ENCODE measurements around the gene PTPDC1. TPM values are rescaled to one million over a fixed set of nuclear protein-coding genes. Genes with fewer than 3 reads are reported as not detected.
"Not testable (repeated sequence)": the region's sequence is repeated elsewhere in the genome, so short reads cannot be mapped to it uniquely, and the experiment has no call there.

PTPDC1 gene
- total RNA-seq, 1 donor from 2014 or later = 7.9 TPM

GRCh38 chr9:94086486-94087345 is 2.5 kb downstream of the PTPDC1 start:
- H3K36me3 ChIP-seq = peaks cover 9% of the 10 kb centered on the region
- no peak overlapping the region for H3K4me3 ChIP-seq
- H3K9me3 ChIP-seq (replicated peaks) = no peaks in the 10 kb centered on the region
- H3K27me3 ChIP-seq (ENCODE audit: low read depth) = no peaks in the 10 kb centered on the region
- no peak for TF ChIP-seq CTCF (IDR thresholded peaks at IDR 0.05; ENCODE audit: borderline replicate concordance)
- intact Hi-C loops (cut with micrococcal nuclease) = loop anchor here (10.0 kb wide), 1 partner anchor 48 kb away; no protein-coding TSS in a partner anchor
- no peak for DNase-seq
- no peak overlapping the region for H3K27ac ChIP-seq (replicated peaks)
- peaks cover 48% of the 10 kb centered on the region for H3K4me1 ChIP-seq

DNA sequence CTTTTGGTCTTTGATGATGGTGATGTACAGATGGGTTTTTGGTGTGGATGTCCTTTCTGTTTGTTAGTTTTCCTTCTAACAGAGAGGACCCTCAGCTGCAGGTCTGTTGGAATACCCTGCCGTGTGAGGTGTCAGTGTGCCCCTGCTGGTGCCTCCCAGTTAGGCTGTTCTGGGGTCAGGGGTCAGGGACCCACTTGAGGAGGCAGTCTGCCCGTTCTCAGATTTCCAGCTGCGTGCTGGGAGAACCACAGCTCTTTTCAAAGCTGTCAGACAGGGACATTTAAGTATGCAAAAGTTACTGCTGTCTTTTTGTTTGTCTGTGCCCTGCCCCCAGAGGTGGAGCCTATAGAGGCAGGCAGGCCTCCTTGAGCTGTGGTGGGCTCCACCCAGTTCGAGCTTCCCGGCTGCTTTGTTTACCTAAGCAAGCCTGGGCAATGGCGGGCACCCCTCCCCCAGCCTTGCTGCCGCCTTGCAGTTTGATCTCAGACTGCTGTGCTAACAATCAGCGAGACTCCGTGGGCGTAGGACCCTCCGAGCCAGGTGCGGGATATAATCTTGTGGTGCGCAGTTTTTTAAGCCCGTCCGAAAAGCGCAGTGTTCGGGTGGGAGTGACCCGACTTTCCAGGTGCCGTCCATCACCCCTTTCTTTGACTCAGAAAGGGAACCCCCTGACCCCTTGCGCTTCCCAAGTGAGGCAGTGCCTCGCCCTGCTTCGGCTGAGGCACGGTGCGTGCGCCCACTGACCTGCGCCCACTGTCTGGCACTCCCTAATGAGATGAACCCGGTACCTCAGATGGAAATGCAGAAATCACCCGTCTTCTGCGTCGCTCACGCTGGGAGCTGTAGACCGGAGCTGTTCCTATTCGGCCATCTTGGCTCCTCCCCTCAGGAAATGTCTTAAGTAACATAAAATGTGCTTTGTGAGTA is 10.2 kb downstream of the PTPDC1 start:
- peaks cover 44% of the 10 kb centered on the region for H3K36me3 ChIP-seq
- H3K9me3 ChIP-seq (replicated peaks); DNase-seq; H3K27me3 ChIP-seq (ENCODE audit: low read depth); intact Hi-C loops (cut with micrococcal nuclease); H3K27ac ChIP-seq (replicated peaks); H3K4me3 ChIP-seq; H3K4me1 ChIP-seq: not testable (repeated sequence)

GRCh38 chr9:94096819-94097577 is 12.7 kb downstream of the PTPDC1 start:
- TF ChIP-seq CTCF (IDR thresholded peaks at IDR 0.05; ENCODE audit: borderline replicate concordance) = no peak
- Histone ChIP-seq H3K27me3 (ENCODE audit: low read depth) (no peaks in the 10 kb centered on the region), H3K4me3 (no peak overlapping the region), H3K9me3 (replicated peaks) (no peaks in the 10 kb centered on the region), H3K36me3 (peaks cover 47% of the 10 kb centered on the region), H3K27ac (replicated peaks) (no peak overlapping the region), H3K4me1 (no peaks in the 10 kb centered on the region)
- intact Hi-C loops (cut with micrococcal nuclease) = no loop called here
- DNase-seq = no peak

DNA sequence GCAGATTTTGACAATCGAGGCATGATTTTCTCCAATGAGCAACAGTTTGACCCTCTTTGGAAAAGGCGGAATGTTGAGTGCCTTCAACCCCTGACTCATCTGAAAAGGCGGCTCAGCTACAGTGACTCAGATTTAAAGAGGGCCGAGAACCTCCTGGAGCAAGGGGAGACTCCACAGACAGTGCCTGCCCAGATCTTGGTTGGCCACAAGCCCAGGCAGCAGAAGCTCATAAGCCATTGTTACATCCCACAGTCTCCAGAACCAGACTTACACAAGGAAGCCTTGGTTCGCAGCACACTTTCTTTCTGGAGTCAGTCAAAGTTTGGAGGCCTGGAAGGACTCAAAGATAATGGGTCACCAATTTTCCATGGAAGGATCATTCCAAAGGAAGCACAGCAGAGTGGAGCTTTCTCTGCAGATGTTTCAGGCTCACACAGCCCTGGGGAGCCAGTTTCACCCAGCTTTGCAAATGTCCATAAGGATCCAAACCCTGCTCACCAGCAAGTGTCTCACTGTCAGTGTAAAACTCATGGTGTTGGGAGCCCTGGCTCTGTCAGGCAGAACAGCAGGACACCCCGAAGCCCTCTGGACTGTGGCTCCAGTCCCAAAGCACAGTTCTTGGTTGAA is 13.6 kb downstream of the PTPDC1 start:
- Histone ChIP-seq H3K27me3 (ENCODE audit: low read depth) (no peaks in the 10 kb centered on the region), H3K27ac (replicated peaks) (no peak overlapping the region), H3K9me3 (replicated peaks) (no peaks in the 10 kb centered on the region), H3K36me3 (peaks cover 47% of the 10 kb centered on the region), H3K4me1 (no peaks in the 10 kb centered on the region), H3K4me3 (no peak overlapping the region)
- TF ChIP-seq CTCF (IDR thresholded peaks at IDR 0.05; ENCODE audit: borderline replicate concordance) = no peak
- no peak for DNase-seq
- intact Hi-C loops (cut with micrococcal nuclease) = no loop called here

DNA sequence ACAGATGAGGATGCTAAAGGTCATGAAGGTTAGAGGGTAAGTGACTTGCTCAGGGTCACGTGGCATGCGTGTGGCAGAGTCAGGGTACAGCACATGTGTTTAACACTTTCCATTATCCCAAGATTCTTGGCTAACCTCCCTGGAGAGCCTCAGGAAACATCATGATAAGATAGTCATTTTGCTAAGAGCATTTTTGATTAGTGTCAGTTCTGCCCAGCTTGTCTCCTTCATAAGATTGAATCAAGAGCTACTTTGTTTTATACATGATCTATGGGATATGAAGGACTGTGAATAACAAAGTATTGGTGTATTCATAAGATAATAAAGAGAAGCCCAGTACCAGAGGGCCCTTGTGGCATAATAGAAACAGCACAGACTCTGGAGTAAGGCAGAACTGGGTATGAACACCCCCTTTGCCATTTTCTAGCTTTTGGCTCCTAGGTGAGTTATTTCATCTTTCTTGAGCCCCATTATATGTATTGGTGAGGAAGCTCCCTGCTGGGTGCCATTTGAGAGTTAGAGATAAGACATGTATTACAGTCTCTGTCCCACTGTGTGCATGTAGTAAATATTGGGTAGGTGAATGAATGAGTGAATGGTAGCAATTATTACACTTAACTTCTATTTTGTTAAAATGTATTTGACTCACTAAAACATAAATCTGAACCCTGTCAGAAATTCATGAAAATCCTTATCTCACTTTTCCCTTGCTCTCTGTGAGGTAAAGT is 16.1 kb downstream of the PTPDC1 start:
- Histone ChIP-seq H3K9me3 (replicated peaks) (no peaks in the 10 kb centered on the region), H3K4me3 (no peak overlapping the region), H3K4me1 (no peaks in the 10 kb centered on the region), H3K27me3 (ENCODE audit: low read depth) (no peaks in the 10 kb centered on the region), H3K27ac (replicated peaks) (no peak overlapping the region), H3K36me3 (peaks cover 53% of the 10 kb centered on the region)
- no peak for DNase-seq
- intact Hi-C loops (cut with micrococcal nuclease) = no loop called here
- no peak for TF ChIP-seq CTCF (IDR thresholded peaks at IDR 0.05; ENCODE audit: borderline replicate concordance)

All from left ventricle myocardium inferior (tissue), 1 donor.